Stimulated activated CD4-positive, alpha-beta T cell treated with anti-CD3 and anti-CD28 coated beads, Interleukin-15, amount 100 ng/mL, for 1 hour (primary cell): ENCODE data around the gene ARL11.
A peak's percentile ranks its signal among the peaks of the same experiment; 100 is the strongest.
"Not testable (repeated sequence)": the region's sequence is repeated elsewhere in the genome, so short reads cannot be mapped to it uniquely, and the experiment has no call there.

ENCODE experiments used
- DNase-seq, 2 donors: peaks; one replicate each; pipeline ENCODE4 v3.0.0-alpha.2; 2020; ENCODE audit warnings: low read depth in 1 of 2, low spot score in 1 of 2

ARL11 gene

DNA sequence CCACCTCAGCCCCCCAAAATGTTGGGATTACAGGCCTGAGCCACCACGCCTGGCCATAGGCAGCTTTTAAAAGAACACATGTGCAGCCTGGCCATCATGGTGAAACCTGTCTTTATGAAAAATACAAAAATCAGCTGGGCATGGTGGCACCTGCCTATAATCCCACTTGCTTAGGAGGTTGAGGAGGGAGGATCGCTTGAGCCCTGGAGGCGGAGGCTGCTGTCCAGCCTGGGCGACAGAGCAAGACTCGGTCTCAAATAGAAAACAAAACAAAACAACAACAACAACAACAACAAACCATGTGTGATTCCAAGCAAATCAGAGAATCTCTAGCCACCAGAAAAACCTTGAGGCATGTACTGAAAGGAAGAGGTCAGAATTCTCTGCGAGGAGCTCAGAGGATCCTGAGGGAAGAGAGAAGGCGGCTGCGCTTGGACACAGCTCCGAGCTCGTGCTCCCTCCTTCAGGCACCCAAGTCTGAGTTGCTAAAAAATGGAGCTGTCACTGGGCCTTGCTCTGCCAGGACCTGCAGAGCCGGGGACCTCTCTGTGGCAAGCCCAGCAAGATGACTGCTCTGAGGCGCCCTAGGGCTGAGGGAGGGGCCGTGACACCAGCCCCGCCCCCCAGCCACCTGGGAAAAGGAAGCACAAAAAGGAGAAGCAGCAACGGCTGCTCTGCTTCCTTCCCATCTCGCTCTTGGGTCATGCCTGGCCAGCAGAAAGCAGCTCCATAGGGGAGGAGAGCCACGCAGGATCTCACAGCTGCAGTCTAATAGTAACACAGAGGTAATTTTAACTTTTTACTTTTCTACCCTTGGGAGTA is at the start of gene ARL11:
Gene ARL11 (plus strand): TSS at position 677 of the 822 bp plus-strand sequence. CDS start 1,941 bp downstream, outside the sequence.
- DNase-seq = peak; percentile 16 to 38

DNA sequence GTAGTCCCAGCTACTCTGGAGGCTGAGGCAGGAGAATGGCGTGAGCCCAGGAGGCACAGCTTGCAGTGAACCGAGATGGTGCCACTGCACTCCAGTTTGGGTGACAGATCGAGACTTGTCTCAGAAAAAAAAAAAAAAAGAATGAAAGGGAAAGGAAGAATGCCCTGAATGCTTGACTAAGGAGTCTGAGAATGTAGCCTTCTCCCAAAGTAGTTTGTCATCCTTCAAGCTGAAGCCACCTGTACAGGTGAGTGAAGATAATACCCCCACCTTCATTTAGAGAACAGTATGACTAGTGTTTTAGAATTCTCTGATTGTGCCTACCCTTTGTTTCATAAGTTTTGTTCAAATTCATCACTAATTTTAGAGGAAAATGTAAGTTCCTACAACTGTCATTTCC is 48.8 kb upstream of the ARL11 start:
- no peak for DNase-seq

DNA sequence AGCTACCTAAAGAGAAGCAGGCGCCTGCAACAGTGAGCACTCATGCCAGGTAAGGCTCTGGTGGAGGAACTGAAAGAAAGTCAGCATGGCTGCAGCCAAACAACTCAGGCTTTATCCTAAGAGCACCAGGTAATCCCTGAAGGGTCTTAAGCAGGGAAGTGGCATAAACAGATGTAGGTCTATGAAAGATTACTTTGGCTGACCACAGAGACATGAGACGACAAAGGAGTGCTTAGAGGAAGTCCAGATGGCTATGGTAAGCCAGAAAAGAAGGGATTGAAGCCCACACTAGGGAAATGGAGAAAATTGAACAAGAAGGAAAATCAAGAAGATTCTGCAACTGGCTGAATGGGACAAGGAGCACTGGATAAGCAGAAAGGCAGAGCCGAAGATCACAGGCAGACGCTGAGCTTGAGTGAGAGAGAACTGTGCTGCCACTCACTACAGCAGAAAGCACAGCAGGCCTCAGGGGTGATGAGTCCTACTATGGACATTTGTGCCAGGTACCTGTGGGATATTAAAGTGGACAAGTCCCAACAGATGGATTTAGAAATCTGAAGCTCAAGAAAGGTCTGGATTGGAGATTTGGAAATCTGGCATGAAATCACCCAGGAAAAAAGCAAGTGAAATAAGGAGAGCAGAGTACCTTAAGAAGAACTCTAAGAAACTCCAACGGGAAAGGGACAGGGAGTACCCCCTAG is 47.2 kb upstream of the ARL11 start:
- DNase-seq = no peak

DNA sequence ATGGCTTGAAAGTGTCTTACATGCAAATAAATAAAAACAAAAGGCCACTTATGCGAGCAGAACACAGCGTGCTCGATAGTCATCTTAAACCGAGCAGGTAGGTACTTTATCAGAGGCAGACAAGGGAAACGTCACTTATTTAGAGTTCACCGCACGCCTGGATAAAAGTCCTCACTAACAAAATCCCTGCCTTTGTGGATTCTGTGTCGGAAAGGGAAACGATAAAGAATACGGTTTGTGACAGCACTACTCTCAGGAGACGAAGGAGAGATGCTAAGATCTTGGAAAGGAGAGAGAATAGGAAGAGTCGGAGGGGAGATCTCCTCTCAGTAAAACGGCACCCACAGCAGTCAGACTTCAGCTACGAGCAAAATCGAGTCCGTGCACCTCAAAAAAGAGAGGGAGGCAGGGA is 43.5 kb upstream of the ARL11 start:
- DNase-seq = no peak

DNA sequence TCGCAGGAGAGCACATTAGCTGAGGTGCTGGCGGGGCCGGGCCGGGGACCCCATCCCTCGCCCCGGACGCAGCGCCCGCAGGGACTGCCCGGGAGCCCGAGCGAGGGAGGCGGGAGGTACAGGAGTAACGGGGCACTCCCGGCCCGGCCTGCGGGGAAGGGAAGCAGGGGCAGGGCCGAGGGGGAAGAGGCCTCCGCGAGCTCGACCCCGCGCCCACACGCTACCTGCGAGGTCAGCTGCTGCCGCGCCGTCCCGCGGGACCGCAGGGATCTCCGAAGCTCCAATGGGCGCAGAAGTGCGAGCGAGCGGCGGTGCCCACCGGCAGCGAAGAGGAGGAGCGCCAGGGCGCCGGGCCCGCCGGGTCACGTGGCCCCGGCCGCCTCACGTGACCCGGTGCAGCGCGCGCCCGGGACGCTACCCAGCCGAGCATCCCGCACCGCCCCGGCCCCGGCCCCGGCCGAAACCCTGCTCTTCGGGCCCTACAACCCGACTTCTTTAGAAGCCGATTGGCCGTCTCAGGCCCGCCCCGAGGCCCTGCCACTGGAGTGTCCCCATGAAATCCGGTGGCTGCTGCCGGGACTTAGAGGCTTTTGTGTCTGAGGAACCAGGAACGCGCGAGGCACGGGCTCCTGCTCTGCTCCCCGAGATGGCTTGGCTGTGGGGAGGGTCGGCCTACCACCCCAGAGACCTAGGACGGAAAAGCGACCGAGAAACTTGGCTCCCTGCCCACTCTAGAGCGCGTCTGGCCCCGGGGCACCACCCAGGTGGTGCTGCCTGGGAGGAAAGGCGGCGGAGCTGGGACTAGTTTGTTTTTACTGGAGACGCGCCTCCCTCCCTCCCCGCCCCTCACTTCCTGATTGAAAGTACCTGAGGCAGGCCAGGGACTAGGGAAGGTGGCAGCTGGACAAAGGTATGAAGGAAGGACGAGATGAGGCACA is 42.8 kb upstream of the ARL11 start, which contains the start of gene RCBTB1:
Gene RCBTB1 (minus strand): TSS at position 339 of the 938 bp plus-strand sequence. CDS start 18,279 bp downstream, outside the sequence.
- DNase-seq = peak; percentile 49 to 60

DNA sequence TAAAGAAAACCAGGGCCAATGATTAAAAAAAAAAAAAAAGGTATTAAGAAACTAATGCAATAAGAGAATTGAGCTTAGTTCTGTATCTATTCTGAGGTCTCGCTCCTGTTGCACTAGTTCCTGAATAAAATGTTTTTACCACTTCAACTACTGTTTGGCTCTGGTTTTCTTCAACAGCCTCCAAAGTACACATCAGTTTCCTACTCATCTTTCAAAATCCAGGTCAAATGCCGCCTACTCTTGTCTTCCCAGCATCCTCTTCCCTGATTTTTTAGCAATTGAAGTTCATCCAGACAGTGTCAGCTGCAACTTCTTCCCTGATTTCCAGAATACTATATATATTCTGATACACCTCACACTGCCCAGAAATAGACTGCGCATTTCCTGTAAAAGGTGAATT is 41.6 kb upstream of the ARL11 start:
- DNase-seq = no peak

DNA sequence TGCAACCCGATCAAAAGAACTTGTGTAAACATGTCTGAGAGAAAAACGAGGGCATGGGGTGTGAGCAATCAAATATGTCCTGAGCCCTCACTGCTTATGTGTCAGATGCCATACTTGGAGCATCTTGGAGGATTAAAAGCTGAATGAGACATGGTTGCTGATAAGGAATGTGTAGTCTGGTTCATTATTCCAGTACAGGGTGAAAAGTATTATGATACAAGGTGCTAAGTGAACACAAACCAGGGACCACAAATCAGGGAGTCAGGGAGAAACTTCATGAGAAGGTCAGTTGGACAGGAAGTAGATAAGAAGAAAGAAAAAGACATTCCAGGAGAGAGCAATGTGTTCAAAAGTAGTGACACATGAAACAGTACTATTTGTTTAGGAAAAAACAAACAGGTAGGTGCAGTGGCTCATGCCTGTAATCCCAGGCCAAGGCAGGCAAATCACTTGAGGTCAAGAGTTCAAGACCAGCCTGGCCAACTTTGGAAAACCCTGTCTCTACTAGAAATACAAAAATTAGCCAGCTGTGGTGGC is 40.9 kb upstream of the ARL11 start:
- no peak for DNase-seq

DNA sequence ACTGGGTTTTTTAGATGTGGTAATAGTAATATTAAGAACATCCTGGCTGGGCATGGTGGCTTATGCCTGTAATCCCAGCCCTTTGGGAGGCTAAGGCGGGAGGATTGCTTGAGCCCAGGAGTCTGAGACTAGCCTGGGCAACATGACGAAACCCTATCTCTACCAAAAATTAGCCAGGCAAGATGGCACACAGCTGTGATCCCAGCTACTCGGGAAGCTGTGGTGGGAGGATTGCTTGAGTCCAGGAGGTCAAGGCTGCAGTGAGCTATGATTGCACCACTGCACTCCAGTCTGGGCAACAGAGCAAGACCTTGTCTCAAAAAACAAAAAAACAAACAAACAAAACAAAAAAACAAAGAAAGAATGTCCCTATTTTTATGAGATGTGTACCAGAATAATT is 37.6 kb upstream of the ARL11 start:
- DNase-seq = not testable (repeated sequence)

DNA sequence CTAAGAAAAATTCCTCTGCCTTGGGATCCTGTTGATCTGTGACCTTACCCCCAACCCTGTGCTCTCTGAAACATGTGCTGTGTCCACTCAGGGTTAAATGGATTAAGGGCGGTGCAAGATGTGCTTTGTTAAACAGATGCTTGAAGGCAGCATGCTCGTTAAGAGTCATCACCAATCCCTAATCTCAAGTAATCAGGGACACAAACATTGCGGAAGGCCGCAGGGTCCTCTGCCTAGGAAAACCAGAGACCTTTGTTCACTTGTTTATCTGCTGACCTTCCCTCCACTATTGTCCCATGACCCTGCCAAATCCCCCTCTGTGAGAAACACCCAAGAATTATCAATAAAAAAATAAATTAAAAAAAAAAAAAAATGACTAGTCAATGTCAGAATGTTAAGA is 34.4 kb upstream of the ARL11 start:
- not testable (repeated sequence) for DNase-seq

DNA sequence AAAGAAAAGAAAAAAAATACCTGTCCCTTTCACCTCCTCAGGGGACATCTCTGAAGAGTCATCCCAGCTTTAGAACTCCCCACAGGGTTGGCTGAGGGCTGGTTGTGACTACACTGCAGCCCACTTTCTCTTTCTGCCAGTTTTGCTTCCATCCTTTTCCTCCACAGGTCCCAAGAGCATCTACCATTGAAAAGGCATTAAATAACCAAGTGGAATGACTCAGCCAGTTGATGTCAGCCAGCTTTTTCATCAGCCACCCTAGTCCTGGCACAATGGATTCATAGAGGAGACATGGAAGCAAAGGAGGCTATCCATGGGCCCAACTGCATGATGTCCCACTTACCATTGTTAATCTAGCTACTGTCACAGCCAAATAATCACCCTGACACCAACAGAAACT is 33.7 kb upstream of the ARL11 start:
- DNase-seq = no peak

DNA sequence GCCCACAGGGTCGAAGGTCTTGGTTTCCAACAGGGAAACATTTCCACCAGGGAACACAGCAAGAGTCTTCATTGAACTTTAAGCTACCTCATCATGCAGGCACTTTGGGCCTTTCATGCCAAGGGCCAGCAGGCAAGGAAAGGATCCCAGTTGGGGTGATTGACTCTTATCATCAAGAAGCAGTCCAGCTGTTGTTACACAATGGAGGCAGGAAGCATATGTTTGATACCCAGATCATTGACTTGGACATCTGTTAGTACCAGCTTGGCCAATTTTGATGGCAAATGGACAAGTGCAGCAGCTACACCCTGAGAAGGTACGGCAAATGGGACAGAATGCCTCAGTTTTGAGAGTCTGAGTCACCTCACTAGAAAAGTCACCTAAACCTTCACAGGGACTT is 32.1 kb upstream of the ARL11 start:
- no peak for DNase-seq

DNA sequence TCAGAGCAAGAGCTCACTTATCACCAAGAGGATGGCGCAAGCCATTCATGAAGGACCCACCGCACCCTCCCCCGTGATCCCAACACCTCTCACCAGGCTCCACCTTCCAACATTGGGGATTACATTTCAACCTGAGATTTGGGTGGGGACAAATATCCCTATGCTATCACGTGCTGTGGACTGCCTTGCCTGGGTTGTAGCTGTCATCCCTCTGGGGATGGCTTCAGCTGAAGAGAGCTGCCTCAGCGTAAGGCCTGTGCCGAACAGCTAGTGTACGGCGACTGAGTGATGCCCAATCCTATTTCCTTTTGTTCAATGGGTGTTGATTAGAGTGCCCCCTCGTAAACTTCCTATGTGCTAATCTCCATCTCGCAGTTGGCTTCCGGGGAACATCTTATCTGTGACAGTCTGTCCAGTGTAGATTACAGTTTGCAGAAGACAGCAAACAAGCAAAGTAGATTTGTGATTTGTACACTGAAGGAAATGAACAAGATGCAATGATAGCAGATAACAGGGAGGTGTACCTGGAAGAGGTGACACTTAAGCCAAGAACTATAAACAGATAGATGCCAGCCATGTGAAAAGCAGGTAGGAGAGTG is 31.2 kb upstream of the ARL11 start:
- no peak for DNase-seq

DNA sequence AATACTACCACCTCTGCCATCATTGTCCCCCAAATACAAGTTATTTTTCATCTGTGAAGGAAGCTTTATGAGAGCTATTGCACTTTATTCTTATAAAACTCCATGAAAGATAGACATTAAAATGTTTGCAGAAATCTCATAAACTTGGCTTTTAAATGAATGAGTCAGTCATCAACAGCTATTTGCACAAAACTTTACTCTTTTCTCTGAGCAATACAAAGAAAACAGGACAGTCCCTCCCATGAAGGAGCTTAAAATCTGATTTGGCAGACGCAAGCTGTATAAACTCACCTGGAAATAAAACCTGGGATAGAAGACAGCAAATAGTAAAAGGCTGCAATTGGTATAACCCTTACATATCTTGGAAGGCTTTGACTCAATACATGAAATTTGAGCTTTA is 26.3 kb upstream of the ARL11 start:
- no peak for DNase-seq

DNA sequence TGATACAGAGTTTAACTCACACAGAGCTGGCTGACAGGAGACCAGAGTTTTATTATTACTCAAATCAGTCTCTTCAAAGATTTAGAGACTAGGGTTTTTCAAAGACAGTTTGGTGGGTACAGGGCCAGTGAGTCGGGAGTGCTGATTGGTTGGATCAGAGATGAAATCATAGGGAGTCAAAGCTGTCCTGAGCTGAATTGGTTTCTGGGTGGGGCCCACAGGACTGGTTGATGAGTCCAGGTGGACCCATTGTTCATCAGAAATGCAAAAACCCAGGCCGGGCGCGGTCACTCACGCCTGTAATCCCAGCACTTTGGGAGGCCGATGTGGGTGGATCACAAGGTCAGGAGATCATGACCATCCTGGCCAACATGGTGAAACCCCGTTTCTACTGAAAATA is 25.7 kb upstream of the ARL11 start:
- not testable (repeated sequence) for DNase-seq

DNA sequence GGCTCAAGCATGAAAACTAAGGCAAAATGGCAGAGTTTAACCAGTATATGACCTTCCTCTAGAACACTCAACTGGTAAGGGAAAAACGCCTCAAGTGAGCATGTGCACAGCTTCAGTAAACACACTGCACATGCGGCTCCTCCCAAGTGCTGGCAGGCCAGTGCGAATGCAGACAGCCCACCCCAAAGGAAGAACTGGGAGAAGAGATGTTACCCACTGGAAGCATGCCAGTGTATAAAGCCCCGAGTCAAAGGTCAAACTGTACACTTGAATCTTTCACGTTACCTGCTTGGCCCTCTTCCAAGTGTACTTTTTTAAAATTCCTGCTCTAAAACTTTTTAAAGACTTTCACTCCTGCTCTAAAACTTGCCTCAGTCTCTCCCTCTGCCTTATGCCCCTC is 23.7 kb upstream of the ARL11 start:
- no peak for DNase-seq

DNA sequence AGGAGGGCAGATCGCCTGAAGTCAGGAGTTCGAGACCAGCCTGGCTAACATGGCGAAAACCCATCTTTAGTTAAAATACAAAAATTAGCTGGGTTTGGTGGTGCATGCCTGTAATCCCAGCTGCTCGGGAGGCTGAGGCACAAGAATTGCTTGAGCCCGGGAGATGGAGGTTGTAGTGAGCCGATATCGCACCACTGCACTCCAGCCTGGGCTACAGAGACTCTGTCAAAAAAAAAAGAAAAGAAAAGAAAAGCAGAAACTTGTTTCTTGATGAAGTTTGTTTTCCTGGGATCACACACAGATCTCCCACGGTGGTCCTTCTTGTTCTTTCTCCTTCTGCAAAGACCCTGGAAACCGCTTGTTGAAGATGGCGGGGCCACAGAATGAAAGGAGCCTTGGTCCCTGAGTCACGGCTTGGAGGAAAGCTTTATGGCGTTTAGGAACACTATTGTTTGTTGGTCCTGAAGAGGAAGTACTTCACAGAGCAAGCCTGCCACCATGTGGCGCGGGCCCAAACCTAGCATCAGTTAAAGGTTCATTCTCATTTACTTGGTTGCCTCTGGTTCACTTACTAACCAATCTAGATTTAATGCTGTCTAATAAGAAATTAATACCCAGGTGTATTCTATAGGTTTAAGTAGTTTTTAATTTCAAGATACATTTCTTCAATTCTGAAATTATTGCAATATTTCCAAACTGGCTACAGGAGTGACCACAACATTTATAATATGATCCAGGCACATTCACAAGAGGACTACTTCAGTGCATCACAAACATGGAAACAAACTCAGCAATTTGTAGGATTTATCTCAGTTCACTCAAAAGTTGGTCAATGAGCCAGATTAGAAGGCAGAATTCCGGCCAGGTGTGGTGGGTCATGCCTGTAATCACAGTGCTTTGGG is 21.3 kb upstream of the ARL11 start:
- peak; percentile 55 to 66 for DNase-seq

DNA sequence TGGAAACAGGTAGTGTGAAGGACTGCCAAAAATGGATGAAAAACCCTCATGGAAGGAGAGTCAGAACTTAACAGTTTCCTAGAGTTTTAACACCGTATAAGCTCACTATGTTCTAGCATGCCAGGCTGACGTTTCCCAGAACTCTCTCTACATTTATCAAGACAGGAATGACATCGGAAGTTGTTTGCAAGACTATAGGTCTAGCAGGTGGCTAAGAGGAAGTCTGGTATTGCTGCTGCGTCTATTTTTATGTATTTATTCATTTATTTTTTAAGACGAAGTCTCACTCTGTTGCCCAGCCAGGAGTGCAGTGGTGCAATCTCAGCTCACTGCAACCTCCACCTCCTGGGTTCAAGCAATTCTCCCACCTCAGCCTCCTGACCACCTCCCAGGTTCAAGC is 20.5 kb upstream of the ARL11 start:
- no peak for DNase-seq

DNA sequence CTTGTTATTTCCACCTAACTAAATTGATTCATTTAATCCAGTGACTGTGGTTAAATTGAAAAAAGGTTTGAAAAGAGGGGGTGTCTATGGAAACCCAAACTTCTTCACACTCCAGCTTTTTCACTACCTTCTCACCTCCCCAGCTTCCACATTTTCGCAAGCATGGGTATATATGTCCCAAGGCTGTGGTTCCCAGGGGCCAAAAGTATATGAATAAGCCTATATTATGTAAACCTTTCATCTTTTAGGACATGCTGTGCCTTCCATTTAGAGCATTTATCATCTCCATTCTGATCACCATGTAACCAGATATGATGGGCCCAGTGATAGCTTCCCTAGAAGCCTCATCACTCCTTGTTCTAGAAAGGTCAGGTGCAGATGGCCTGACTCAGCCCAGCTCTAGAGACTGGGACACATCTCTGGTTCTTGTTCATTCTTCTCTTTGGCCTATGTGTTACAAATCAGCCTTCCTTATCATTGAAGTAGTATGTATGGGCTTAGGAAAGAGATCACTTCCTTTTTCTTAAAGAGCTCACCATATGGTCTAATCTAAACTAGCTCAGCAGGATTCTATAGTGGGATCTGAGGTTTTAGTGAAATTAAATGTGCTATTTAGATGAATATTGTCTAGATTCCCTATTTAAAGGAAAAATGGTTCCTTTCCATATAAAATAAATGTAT is 19.5 kb upstream of the ARL11 start:
- no peak for DNase-seq

DNA sequence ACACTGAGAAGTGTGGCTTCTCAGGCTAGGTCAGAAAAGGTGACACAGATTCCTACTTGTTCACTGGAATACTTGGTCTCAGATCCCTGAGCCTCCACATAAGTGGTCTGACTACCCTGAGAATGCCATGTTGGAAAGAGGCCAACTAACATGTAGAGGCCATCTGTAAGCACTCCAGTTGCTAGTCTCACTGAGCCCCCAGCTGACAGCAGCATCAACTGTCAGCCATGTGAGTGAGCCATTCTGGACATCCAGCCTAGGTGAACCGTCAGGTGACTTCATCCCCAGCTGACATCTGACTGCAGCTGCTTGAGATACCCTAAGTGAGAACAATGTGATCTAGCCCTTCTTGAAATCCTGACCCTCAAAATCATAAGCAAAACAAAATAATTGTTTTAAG is 18.1 kb upstream of the ARL11 start:
- no peak for DNase-seq
